ENCODE data around the gene RELA.

DNA sequence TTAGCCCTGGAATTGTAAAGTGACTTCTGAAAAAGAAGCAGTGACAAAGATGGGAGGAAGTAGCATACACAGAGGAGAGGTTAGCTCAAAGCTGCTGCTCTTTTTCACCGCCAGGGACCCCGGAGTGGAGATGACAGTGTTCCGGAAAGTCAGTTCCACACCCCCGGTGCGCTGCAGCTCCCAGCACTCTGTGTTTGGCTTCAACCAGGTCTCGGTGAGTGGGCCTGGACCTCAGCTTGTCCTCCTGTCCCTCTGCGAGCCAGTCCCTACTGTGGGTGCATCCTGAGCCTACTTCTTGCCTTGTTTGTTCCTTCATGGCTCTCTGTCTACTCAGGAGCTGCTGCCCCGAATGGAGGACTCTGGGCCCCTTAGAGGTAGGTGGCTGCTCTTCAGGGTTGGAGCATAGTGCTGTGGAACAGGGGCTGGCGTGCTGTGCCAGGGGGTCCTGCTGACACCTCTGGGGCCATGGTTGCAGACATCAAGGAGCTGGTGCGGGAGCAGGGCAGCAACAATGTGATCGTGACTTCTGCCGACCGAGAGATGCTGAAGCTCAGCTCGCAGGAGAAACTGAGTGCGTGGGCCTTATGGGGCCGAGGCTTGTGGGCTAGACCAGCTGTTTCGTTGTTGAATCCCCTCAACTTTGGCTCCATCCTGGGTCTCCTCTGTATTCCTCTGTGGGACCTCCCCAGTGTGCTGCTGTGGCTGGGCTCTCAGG is 45.4 kb downstream of the RELA start:
- TF ChIP-seq, protein P1, sequence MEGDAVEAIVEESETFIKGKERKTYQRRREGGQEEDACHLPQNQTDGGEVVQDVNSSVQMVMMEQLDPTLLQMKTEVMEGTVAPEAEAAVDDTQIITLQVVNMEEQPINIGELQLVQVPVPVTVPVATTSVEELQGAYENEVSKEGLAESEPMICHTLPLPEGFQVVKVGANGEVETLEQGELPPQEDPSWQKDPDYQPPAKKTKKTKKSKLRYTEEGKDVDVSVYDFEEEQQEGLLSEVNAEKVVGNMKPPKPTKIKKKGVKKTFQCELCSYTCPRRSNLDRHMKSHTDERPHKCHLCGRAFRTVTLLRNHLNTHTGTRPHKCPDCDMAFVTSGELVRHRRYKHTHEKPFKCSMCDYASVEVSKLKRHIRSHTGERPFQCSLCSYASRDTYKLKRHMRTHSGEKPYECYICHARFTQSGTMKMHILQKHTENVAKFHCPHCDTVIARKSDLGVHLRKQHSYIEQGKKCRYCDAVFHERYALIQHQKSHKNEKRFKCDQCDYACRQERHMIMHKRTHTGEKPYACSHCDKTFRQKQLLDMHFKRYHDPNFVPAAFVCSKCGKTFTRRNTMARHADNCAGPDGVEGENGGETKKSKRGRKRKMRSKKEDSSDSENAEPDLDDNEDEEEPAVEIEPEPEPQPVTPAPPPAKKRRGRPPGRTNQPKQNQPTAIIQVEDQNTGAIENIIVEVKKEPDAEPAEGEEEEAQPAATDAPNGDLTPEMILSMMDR (tag by site-specific recombination; IDR thresholded peaks at IDR 0.05), result no peak
- TF ChIP-seq SALL2 (tag by site-specific recombination; IDR thresholded peaks at IDR 0.05; ENCODE audit: borderline replicate concordance) (no peak), ZNF521 (tag by site-specific recombination; IDR thresholded peaks at IDR 0.05) (no peak), ZNF792 (tag by site-specific recombination; IDR thresholded peaks at IDR 0.05) (no peak), ZNF16 (tag by site-specific recombination; IDR thresholded peaks at IDR 0.05; ENCODE audit: low read depth) (no peak), ZNF549 (tag by site-specific recombination; IDR thresholded peaks at IDR 0.05) (no peak), KLF16 (tag by site-specific recombination; IDR thresholded peaks at IDR 0.05) (no peak)
- TF ChIP-seq, protein P2, sequence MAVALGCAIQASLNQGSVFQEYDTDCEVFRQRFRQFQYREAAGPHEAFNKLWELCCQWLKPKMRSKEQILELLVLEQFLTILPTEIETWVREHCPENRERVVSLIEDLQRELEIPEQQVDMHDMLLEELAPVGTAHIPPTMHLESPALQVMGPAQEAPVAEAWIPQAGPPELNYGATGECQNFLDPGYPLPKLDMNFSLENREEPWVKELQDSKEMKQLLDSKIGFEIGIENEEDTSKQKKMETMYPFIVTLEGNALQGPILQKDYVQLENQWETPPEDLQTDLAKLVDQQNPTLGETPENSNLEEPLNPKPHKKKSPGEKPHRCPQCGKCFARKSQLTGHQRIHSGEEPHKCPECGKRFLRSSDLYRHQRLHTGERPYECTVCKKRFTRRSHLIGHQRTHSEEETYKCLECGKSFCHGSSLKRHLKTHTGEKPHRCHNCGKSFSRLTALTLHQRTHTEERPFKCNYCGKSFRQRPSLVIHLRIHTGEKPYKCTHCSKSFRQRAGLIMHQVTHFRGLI (tag by site-specific recombination; IDR thresholded peaks at IDR 0.05), result no peak

All from HEK293 (cell line).